Thyroid gland (tissue), 4 donors: ENCODE data around the gene MRPL48.

Source experiments
- POLR2A ChIP-seq, 2 donors: fragments of 450-650 bp; IDR thresholded peaks; one replicate each; pipeline ENCODE4 v1.6.1; 2017; ENCODE audit warnings: antibody characterized with exemption in 2 of 2, mild to moderate bottlenecking in 2 of 2, moderate library complexity in 1 of 2
- TF ChIP-seq, protein P1 (sequence below), 6 experiments: fragments of 200-600 bp in 3 of 6; fragments of 450-650 bp in 3 of 6; sonication (generic) in 3 of 6; IDR thresholded peaks; one replicate each; pipeline ENCODE4 v1.5.1; 2016 to 2019; ENCODE audit warnings: antibody characterized with exemption in 6 of 6, mild to moderate bottlenecking in 2 of 6, inconsistent platforms in 1 of 6, moderate library complexity in 1 of 6

DNA sequence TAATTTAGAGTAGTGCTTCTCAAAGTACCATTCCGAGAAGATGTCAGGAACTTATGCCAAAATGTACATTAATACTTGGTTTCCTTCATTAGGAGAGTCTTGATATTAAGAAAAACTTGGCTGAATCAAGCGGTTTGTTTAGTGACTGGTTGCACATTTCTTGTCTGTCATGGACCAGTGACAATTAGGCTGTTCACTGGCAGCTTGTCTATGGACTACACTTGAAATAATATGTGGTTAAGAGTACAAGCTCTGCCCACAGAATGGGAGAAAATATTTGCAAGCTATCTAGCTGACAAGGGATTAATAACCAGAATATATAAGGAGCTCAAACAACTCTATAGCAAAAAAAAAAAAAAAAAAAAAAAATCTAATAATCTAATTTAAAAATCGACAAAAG is 64.4 kb downstream of the MRPL48 start:
- TF ChIP-seq, protein P1, sequence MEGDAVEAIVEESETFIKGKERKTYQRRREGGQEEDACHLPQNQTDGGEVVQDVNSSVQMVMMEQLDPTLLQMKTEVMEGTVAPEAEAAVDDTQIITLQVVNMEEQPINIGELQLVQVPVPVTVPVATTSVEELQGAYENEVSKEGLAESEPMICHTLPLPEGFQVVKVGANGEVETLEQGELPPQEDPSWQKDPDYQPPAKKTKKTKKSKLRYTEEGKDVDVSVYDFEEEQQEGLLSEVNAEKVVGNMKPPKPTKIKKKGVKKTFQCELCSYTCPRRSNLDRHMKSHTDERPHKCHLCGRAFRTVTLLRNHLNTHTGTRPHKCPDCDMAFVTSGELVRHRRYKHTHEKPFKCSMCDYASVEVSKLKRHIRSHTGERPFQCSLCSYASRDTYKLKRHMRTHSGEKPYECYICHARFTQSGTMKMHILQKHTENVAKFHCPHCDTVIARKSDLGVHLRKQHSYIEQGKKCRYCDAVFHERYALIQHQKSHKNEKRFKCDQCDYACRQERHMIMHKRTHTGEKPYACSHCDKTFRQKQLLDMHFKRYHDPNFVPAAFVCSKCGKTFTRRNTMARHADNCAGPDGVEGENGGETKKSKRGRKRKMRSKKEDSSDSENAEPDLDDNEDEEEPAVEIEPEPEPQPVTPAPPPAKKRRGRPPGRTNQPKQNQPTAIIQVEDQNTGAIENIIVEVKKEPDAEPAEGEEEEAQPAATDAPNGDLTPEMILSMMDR (IDR thresholded peaks at IDR 0.05): no peak
- no peak for TF ChIP-seq POLR2A (IDR thresholded peaks at IDR 0.05)
